Endothelial cell of umbilical vein (primary cell): Measurements from ENCODE around the gene WNT7B. TPM values are rescaled to one million over a fixed set of nuclear protein-coding genes. Genes with fewer than 3 reads are reported as not detected.

Source experiments
- BruUV-seq: library from RNA; stranded (reverse); fragments of 400-500 nt; replicated peaks from 2 replicates; lab custom pipeline; 2021; lab: Mats Ljungman, UMichigan
- CTCF ChIA-PET: fragments of 300-600, 350-600 bp; sonication (Branson Sonifier 250); formaldehyde crosslinking; loops from one replicate; lab custom pipeline; 2021; ENCODE audit warnings: antibody characterized with exemption, inconsistent platforms; lab: Charles Lee
- POLR2A ChIA-PET: fragments of 300-600, 350-600 bp; sonication (Branson Sonifier 250); formaldehyde crosslinking; loops from one replicate; lab custom pipeline; 2021; ENCODE audit warnings: antibody characterized with exemption, inconsistent platforms; lab: Charles Lee
- DNase-seq: peaks from one replicate; pipeline ENCODE4 v3.0.0-alpha.2; 2011; ENCODE audit warnings: low read depth, low spot score
- FAIRE-seq: peaks from 2 replicates; lab custom pipeline; 2011; peaks lifted over from hg19 to GRCh38; lab: Jason Lieb, UNC
- H2AFZ ChIP-seq: 2 replicates; pipeline ENCODE4 v1.6.0; 2012; ENCODE audit warnings: low read depth, low read length, control low read depth, inconsistent platforms
- H3K27ac ChIP-seq: 2 replicates; pipeline ENCODE4 v1.5.1; 2011; ENCODE audit warnings: low read depth, mild to moderate bottlenecking, control low read depth, low read length, moderate library complexity; ENCODE audit not compliant: insufficient read depth
- H3K27me3 ChIP-seq, 2 experiments: 2 replicates each; pipeline versions ENCODE4 v1.6.0 to v1.6.1; 2011; ENCODE audit warnings: low read length in 2 of 2, mixed read lengths in 1 of 2; ENCODE audit not compliant: control insufficient read depth in 2 of 2, insufficient read depth in 2 of 2
- H3K36me3 ChIP-seq, 2 experiments: 2 replicates in 1 of 2; 3 replicates in 1 of 2; pipeline ENCODE4 v1.5.1; 2011; ENCODE audit warnings: low read length in 2 of 2, mild to moderate bottlenecking in 1 of 2, moderate library complexity in 1 of 2; ENCODE audit not compliant: control insufficient read depth in 2 of 2, insufficient read depth in 2 of 2; ENCODE audit errors: extremely low read depth in 1 of 2
- H3K4me1 ChIP-seq: 3 replicates; pipeline ENCODE4 v1.5.1; 2011; ENCODE audit warnings: mild to moderate bottlenecking, low read length; ENCODE audit not compliant: control insufficient read depth, insufficient read depth; ENCODE audit errors: extremely low read depth
- H3K4me2 ChIP-seq: 2 replicates; pipeline ENCODE4 v1.6.1; 2011; ENCODE audit warnings: low read length, control low read depth, mixed read lengths; ENCODE audit not compliant: insufficient read depth
- H3K4me3 ChIP-seq, 3 experiments: fragments of 200-600 bp in 1 of 3; sonication (generic), shearing (Covaris generic) in 1 of 3; replicated peaks in 1 of 3; 2 replicates each; pipeline ENCODE4 v1.5.1; 2011 to 2016; ENCODE audit warnings: control low read depth in 3 of 3, low read length in 3 of 3, mild to moderate bottlenecking in 2 of 3, inconsistent platforms in 1 of 3, low read depth in 1 of 3, moderate library complexity in 1 of 3; ENCODE audit not compliant: insufficient read depth in 1 of 3
- H3K79me2 ChIP-seq: 2 replicates; pipeline ENCODE4 v1.6.0; 2012; ENCODE audit warnings: low read length, inconsistent platforms; ENCODE audit not compliant: control insufficient read depth, insufficient read depth
- H3K9ac ChIP-seq: replicated peaks from 2 replicates; pipeline ENCODE3; 2011; ENCODE audit warnings: low read length, control low read depth; ENCODE audit not compliant: insufficient read depth; ENCODE audit errors: extremely low read depth
- H3K9me1 ChIP-seq: replicated peaks from 3 replicates; pipeline ENCODE4 v1.6.0; 2011; ENCODE audit warnings: mild to moderate bottlenecking, low read length; ENCODE audit not compliant: control insufficient read depth, insufficient read depth; ENCODE audit errors: extremely low read depth
- H3K9me3 ChIP-seq: replicated peaks from 2 replicates; pipeline ENCODE4 v1.5.1; 2012; ENCODE audit warnings: low read length, inconsistent platforms; ENCODE audit not compliant: control insufficient read depth, insufficient read depth
- H4K20me1 ChIP-seq: replicated peaks from 2 replicates; pipeline ENCODE3; 2011; ENCODE audit warnings: mild to moderate bottlenecking, low read length; ENCODE audit not compliant: control insufficient read depth, insufficient read depth; ENCODE audit errors: extremely low read depth
- CTCF ChIP-seq, 2 donors: IDR thresholded peaks; 1 replicate in 1 of 2; 2 replicates in 1 of 2; pipeline ENCODE4 v1.5.1; 2011; ENCODE audit warnings: low read length in 2 of 2, mild to moderate bottlenecking in 2 of 2, moderate library complexity in 2 of 2, control low read depth in 1 of 2, inconsistent platforms in 1 of 2, low read depth in 1 of 2; ENCODE audit not compliant: insufficient read depth in 1 of 2; ENCODE audit errors: extremely low read depth in 1 of 2
- EZH2 ChIP-seq: IDR thresholded peaks from 2 replicates; pipeline ENCODE4 v1.6.1; 2012; ENCODE audit warnings: borderline replicate concordance, low read depth, mild to moderate bottlenecking, moderate library complexity, low read length, inconsistent platforms; ENCODE audit not compliant: severe bottlenecking
- FOS ChIP-seq: IDR thresholded peaks from 2 replicates; pipeline ENCODE4 v1.6.1; 2011; ENCODE audit warnings: mild to moderate bottlenecking, low read length, moderate library complexity, borderline replicate concordance; ENCODE audit not compliant: insufficient read depth
- GATA2 ChIP-seq: IDR thresholded peaks from 2 replicates; pipeline ENCODE4 v1.7.0; 2011; ENCODE audit warnings: low read depth, mild to moderate bottlenecking, moderate library complexity, mixed read lengths, low read length; ENCODE audit not compliant: insufficient read length, insufficient read depth
- JUN ChIP-seq: IDR thresholded peaks from 2 replicates; pipeline ENCODE4 v1.6.1; 2011; ENCODE audit warnings: borderline replicate concordance, low read depth; ENCODE audit not compliant: insufficient read length, insufficient read depth
- MAX ChIP-seq: IDR thresholded peaks from 2 replicates; pipeline ENCODE4 v1.6.1; 2011; ENCODE audit not compliant: insufficient read depth, insufficient read length
- MYC ChIP-seq: IDR thresholded peaks from one replicate; pipeline ENCODE4 v1.6.1; 2011; ENCODE audit warnings: mild to moderate bottlenecking, low read depth, low read length
- POLR2A ChIP-seq: IDR thresholded peaks from 2 replicates; pipeline ENCODE4 v1.6.1; 2012; ENCODE audit warnings: low read depth, mild to moderate bottlenecking, control low read depth, low read length
- POLR2AphosphoS5 ChIP-seq: IDR thresholded peaks from 2 replicates; pipeline ENCODE4 v1.6.1; 2012; ENCODE audit warnings: low read depth, mild to moderate bottlenecking, control low read depth, low read length, moderate library complexity; ENCODE audit not compliant: insufficient read depth
- dilution Hi-C: fragments of 300-500 bp; cut with MboI; formaldehyde crosslinking; loops from one replicate; pipeline ENCODE4 v1.15.0; 2019; ENCODE audit warnings: low sequenced_read_pairs; ENCODE audit not compliant: extremely low pct_ligation_motif_present
- intact Hi-C: fragments of 100-400 bp; cut with micrococcal nuclease; formaldehyde crosslinking; loops from one replicate; pipeline ENCODE4 v1.10.0; 2022
- polyA plus RNA-seq, 4 experiments: library from polyadenylated mRNA; depleted of rRNA in 3 of 4; stranded (reverse) in 3 of 4; unstranded in 1 of 4; fragments of >200 nt; gene quantifications; 2 replicates each; pipeline versions ENCODE4 v1.2.1 to v1.2.3, GENCODE V29; 2011 to 2012; ENCODE audit warnings: missing spikeins in 1 of 4
- total RNA-seq: library from RNA; stranded (reverse); gene quantifications from 2 replicates; pipeline ENCODE4 v1.2.3, GENCODE V29; 2021

WNT7B gene
- total and polyA plus RNA-seq, 2 donors (not counting 3 experiments of a cell fraction or from before 2014, with no cell fraction given) = not detected

GRCh38 chr22:45891021-45891421 lies 85.9 kb downstream of the WNT7B start:
- ChIA-PET POLR2A (no interaction called here), CTCF (no interaction called here)
- Histone ChIP-seq H3K9ac (no peak overlapping the region), H3K27me3 (peaks cover 0 to 3% of the 10 kb centered on the region in 2 experiments), H3K4me3 (no peak overlapping the region), H3K9me3 (no peaks in the 10 kb centered on the region), H3K4me1 (no peaks in the 10 kb centered on the region), H4K20me1 (no peaks in the 10 kb centered on the region), H3K36me3 (no peaks in the 10 kb centered on the region), H2AFZ (no peak overlapping the region), H3K27ac (no peak overlapping the region), H3K9me1 (no peaks in the 10 kb centered on the region), H3K4me2 (no peak overlapping the region), H3K79me2 (no peaks in the 10 kb centered on the region)
- dilution Hi-C loops = no loop called here
- intact Hi-C loops = no loop called here
- no TSS peak for BruUV-seq
- TF ChIP-seq FOS (no peak), POLR2A (no peak), CTCF (IDR thresholded peaks at IDR 0.05; ENCODE audit: extremely low read depth in 1 of 2, insufficient read depth in 1 of 2, low read depth in 1 of 2, low read length in 2 of 2) (no peak), MAX (no peak), JUN (no peak), EZH2 (no peak), POLR2AphosphoS5 (no peak), MYC (no peak), GATA2 (no peak)
- FAIRE-seq (no peak), DNase-seq (no peak)
